ENCODE data around the gene TIAM2. TPM values are rescaled to one million over a fixed set of nuclear protein-coding genes. Genes with fewer than 3 reads are reported as not detected.

TIAM2 gene
- total and polyA plus RNA-seq, 9 of the 15 experiments (the other 6 are each of a cell fraction or from before 2014, with no cell fraction given) = 0.73 to 6.5 (median 4.3) TPM

- TF ChIP-seq REST (IDR thresholded peaks at IDR 0.05; ENCODE audit: borderline replicate concordance) (no peak), REST (CRISPR knock-in tag; IDR thresholded peaks at IDR 0.05; ENCODE audit: low read depth) (no peak)
These were observed 277.5 kb downstream of the TIAM2 start (continued) for GRCh38 chr6:155272353-155273232.

All from K562 (cell line).